Measurements from ENCODE around the gene SFSWAP.
"Not testable (repeated sequence)": the region's sequence is repeated elsewhere in the genome, so short reads cannot be mapped to it uniquely, and the experiment has no call there.

The SFSWAP gene

DNA sequence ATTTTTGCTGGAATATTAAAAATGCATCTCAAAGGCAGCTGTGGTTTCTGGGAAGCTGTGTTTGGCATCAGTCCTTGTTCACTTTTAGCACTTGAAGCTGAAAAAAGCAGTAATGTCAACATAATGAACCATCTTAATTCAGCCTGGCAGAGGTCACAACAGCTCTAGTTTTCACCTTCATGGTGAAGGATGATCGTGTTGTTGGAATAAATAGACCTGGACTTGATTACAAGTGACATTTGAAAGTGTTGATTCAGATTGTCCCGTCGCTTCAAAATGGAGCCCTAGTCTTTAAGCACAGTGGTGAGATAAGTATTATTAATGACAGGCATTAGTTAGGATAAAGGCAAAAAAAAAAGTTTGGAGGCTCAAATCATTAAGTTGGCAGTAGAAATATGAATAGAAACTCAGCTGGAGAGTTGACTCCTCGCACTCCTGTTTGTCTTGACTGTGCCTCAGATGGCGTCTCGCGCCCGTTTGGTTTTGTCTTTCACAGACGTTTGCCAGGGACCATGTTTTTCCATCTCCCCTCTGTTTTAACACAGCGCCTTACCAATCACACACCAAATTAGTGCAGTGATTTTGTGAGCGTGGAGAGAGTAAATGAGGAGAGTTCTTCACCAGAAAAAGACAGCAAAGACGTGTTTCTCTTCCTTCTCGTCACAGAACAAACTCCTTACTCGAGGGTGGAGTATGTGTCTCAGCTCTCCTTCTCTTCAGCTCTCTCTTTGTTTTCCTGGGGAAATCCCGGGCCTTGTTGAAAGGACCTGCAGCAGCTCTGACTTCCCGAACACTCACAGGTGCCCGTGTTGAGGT is 63.9 kb downstream of the SFSWAP start:
- no peaks in the 10 kb centered on the region for H3K9me3 ChIP-seq
- peak overlapping the region; percentile 94 for H3K27ac ChIP-seq
- no peak for TF ChIP-seq Cebpa-rat (IDR thresholded peaks at IDR 0.05)
- H3K4me3 ChIP-seq: peak overlapping the region; percentile 46; the same call in 1 of the 2 replicates
- no peaks in the 10 kb centered on the region for H3K27me3 ChIP-seq
- H3K36me3 ChIP-seq: peaks cover 44% of the 10 kb centered on the region
- peak overlapping the region; percentile 93 for H3K4me2 ChIP-seq
- peaks cover 32% of the 10 kb centered on the region; the same call in 1 of the 2 replicates for H4K20me1 ChIP-seq
- H3K4me1 ChIP-seq: peaks cover 88% of the 10 kb centered on the region
- H3K9ac ChIP-seq: peak overlapping the region; percentile 79

DNA sequence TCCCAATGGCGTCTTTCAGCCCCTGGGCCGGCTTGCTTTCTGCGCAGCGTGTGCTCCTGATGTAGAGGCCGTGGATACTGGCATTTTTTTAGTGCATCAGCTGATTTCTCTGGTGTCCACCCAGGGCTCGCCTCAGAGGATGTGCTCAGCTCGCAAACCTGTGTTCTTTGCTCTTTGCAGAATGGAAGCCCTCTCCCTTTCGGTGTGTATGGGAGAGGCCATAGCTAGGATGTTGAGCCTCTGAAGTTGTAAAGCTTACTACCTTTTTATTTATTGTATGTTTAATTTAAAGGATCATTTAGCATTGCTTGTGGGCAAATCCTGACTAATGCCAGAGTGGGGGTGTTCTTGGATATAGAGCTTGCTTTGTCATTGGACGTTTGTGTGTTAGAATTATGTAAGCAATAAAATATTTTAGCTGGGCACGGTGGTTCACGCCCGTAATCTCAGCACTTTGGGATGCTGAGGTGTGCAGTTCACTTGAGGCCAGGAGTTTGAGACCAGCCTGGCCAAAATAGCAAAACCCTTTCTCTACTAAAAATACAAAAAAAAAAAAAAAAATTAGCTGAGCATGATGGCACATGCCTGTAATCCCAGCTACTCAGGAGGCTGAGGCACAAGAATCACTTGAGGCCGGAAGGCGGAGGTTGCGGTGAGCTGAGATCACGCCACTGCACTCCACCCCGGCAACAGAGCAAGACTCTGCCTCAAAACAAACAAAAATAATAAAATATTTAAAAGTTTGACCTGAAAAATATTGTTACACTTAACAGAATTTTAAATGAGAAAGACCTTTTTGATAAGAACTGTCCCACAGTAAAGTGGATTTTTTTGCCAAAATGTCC is 64.7 kb downstream of the SFSWAP start:
- TF ChIP-seq Cebpa-rat (IDR thresholded peaks at IDR 0.05): no peak
- no peaks in the 10 kb centered on the region for H3K27me3 ChIP-seq
- peak overlapping the region; percentile 94 for H3K27ac ChIP-seq
- peaks cover 24% of the 10 kb centered on the region; the same call in 1 of the 2 replicates for H4K20me1 ChIP-seq
- peak overlapping the region; percentile 46; the same call in 1 of the 2 replicates for H3K4me3 ChIP-seq
- H3K4me2 ChIP-seq: peak overlapping the region; percentile 93
- H3K9me3 ChIP-seq: no peaks in the 10 kb centered on the region
- H3K36me3 ChIP-seq: peaks cover 52% of the 10 kb centered on the region
- H3K9ac ChIP-seq: peak overlapping the region; percentile 79
- peaks cover 88% of the 10 kb centered on the region for H3K4me1 ChIP-seq

GRCh38 chr12:131776237-131776889 is 65.5 kb downstream of the SFSWAP start:
- Histone ChIP-seq H3K36me3 (peaks cover 52% of the 10 kb centered on the region), H3K4me1 (peaks cover 85% of the 10 kb centered on the region), H3K4me3 (peak overlapping the region; percentile 16; the same call in 1 of the 2 replicates), H3K4me2 (peak overlapping the region; percentile 93), H3K27ac (peak overlapping the region; percentile 94), H3K27me3 (no peaks in the 10 kb centered on the region), H3K9me3 (no peaks in the 10 kb centered on the region), H4K20me1 (peaks cover 20% of the 10 kb centered on the region; the same call in 1 of the 2 replicates), H3K9ac (peak overlapping the region; percentile 79; the same call in 1 of the 2 replicates)
- no peak for TF ChIP-seq Cebpa-rat (IDR thresholded peaks at IDR 0.05)

- not testable (repeated sequence) for H3K9me3 ChIP-seq, H3K27ac ChIP-seq, H3K27me3 ChIP-seq, H3K4me2 ChIP-seq, H3K9ac ChIP-seq, H3K4me3 ChIP-seq
- Histone ChIP-seq H3K4me1 (peaks cover 85% of the 10 kb centered on the region), H3K36me3 (peaks cover 52% of the 10 kb centered on the region), H4K20me1 (peaks cover 20% of the 10 kb centered on the region; the same call in 1 of the 2 replicates)
Measured at GRCh38 chr12:131777269-131777668, 66.4 kb downstream of the SFSWAP start.

DNA sequence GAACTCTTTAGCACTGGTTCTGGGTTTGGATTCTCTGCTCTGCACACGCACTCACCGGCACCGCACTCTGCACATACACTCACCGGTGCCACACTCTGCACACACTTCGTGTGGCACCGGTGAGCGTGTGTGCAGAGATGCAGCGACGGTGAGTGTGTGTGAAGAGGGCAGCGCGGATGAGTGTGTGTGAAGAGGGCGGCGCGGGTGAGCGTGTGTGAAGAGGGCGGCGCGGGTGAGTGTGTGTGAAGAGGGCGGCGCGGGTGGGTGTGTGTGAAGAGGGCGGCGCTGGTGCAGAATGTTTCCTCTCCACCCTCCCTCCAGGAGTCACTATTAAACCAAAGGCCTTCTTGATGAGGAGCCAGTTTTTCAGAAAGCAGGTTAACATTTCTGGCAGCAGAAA is 68.1 kb downstream of the SFSWAP start:
- peaks cover 85% of the 10 kb centered on the region for H3K4me1 ChIP-seq
- H3K4me3 ChIP-seq: no peak overlapping the region
- TF ChIP-seq Cebpa-rat (IDR thresholded peaks at IDR 0.05): no peak

GRCh38 chr12:131782061-131782460 is 71.2 kb downstream of the SFSWAP start:
- H3K36me3 ChIP-seq: peaks cover 74% of the 10 kb centered on the region
- TF ChIP-seq Cebpa-rat (IDR thresholded peaks at IDR 0.05): no peak
- no peaks in the 10 kb centered on the region for H3K9me3 ChIP-seq
- no peak overlapping the region for H3K4me3 ChIP-seq
- H3K9ac ChIP-seq: no peak overlapping the region
- peak overlapping the region; percentile 71; the same call in 1 of the 2 replicates for H3K27ac ChIP-seq
- H3K27me3 ChIP-seq: no peaks in the 10 kb centered on the region
- peak overlapping the region; percentile 86 for H3K4me2 ChIP-seq
- peaks cover 9% of the 10 kb centered on the region; the same call in 1 of the 2 replicates for H4K20me1 ChIP-seq
- peaks cover 86% of the 10 kb centered on the region for H3K4me1 ChIP-seq

More for the DNA sequence above, 68.1 kb downstream of the SFSWAP start:
- Histone ChIP-seq H4K20me1 (peaks cover 7% of the 10 kb centered on the region; the same call in 1 of the 2 replicates), H3K9ac (no peak overlapping the region), H3K4me2 (no peak overlapping the region), H3K27me3 (no peaks in the 10 kb centered on the region), H3K27ac (no peak overlapping the region), H3K9me3 (no peaks in the 10 kb centered on the region), H3K36me3 (peaks cover 50% of the 10 kb centered on the region)

GRCh38 chr12:131783915-131784541 is 73.1 kb downstream of the SFSWAP start:
- H3K36me3 ChIP-seq: peaks cover 78% of the 10 kb centered on the region
- peak overlapping the region; percentile 64; the same call in 1 of the 2 replicates for H3K27ac ChIP-seq
- no peak for TF ChIP-seq Cebpa-rat (IDR thresholded peaks at IDR 0.05)
- H3K9me3 ChIP-seq: no peaks in the 10 kb centered on the region
- peak overlapping the region; percentile 48; the same call in 1 of the 2 replicates for H3K9ac ChIP-seq
- no peaks in the 10 kb centered on the region for H3K27me3 ChIP-seq
- H3K4me2 ChIP-seq: peak overlapping the region; percentile 86
- H4K20me1 ChIP-seq: peaks cover 9% of the 10 kb centered on the region; the same call in 1 of the 2 replicates
- H3K4me3 ChIP-seq: peak overlapping the region; percentile 27; the same call in 1 of the 2 replicates
- H3K4me1 ChIP-seq: peaks cover 80% of the 10 kb centered on the region

DNA sequence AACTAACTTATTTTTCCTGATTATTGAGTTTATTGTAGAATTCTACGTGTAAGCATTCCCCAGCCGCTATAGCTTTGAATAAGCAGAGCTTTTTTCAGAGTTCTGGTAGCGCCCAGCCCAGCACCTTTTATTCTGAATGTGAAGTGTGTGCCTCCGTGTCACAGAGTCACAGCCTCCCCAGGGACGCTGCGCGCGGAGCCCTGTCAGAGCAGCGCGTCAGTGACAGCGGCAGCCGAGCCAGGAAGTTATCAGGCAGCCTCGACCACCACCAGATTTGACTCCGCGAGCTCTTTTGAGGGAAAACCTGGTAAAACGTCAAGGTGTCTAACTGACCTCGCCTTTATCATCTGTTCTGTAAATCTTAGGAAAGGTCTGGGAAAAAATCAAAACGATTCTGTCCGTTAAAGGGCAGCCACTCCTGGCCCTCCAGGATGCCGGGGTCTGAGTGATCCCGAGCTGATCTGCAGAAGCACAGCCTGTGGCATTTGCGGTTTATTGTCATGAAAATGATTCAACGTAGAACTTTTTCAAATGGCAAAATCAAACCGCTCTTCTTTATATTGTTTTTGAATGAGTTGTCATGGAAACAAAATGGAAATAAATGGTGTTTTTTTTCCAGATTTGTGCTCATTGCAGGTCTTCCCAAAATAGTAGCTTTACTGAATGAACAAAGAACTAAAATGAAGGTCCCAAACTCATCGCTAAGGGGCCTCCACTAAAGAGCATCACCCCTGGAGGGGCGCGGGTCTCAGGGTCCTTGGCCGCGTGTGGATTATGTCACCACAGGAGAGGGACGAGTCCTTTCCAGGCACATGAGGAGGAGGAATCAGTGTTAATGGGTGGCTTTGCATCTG is 74.2 kb downstream of the SFSWAP start:
- peak overlapping the region; percentile 56; the same call in 1 of the 2 replicates for H3K27ac ChIP-seq
- H3K9ac ChIP-seq: peak overlapping the region; percentile 25; the same call in 1 of the 2 replicates
- H3K9me3 ChIP-seq: peaks cover 5% of the 10 kb centered on the region
- peaks cover 69% of the 10 kb centered on the region for H3K4me1 ChIP-seq
- H3K4me3 ChIP-seq: no peak overlapping the region
- no peaks in the 10 kb centered on the region for H3K27me3 ChIP-seq
- no peak for TF ChIP-seq Cebpa-rat (IDR thresholded peaks at IDR 0.05)
- peak overlapping the region; percentile 86 for H3K4me2 ChIP-seq
- peaks cover 78% of the 10 kb centered on the region for H3K36me3 ChIP-seq
- H4K20me1 ChIP-seq: peaks cover 9% of the 10 kb centered on the region; the same call in 1 of the 2 replicates

All from BLaER1 (cell line).